GM19099 (cell line): ENCODE results near the gene SRPRB.

ENCODE experiments used
- POLR2A ChIP-seq: IDR thresholded peaks from 3 replicates; pipeline ENCODE4 v1.6.1; 2011; ENCODE audit warnings: low read depth; ENCODE audit not compliant: insufficient read length; ENCODE audit errors: extremely low read depth

The SRPRB gene

GRCh38 chr3:133831966-133832801 lies 26.6 kb downstream of the SRPRB start:
- no peak for TF ChIP-seq POLR2A

- no peak for TF ChIP-seq POLR2A
These were observed 27.2 kb downstream of the SRPRB start for GRCh38 chr3:133832802-133833144.

- TF ChIP-seq POLR2A, result no peak
These were observed 27.7 kb downstream of the SRPRB start for GRCh38 chr3:133833267-133833666.

- TF ChIP-seq POLR2A, result no peak
These were observed 28.4 kb downstream of the SRPRB start for GRCh38 chr3:133833880-133834620.

GRCh38 chr3:133834621-133835417 lies 29.2 kb downstream of the SRPRB start:
- no peak for TF ChIP-seq POLR2A

GRCh38 chr3:133835418-133835743 lies 29.8 kb downstream of the SRPRB start:
- no peak for TF ChIP-seq POLR2A

- TF ChIP-seq POLR2A, result no peak
These were observed 30.3 kb downstream of the SRPRB start for GRCh38 chr3:133835961-133836360.

- TF ChIP-seq POLR2A, result no peak
These were observed 31.0 kb downstream of the SRPRB start for GRCh38 chr3:133836497-133837158.

GRCh38 chr3:133837487-133838295 lies 32.1 kb downstream of the SRPRB start:
- no peak for TF ChIP-seq POLR2A

- no peak for TF ChIP-seq POLR2A
These were observed 32.7 kb downstream of the SRPRB start for GRCh38 chr3:133838296-133838789.

- no peak for TF ChIP-seq POLR2A
These were observed 33.5 kb downstream of the SRPRB start for GRCh38 chr3:133838916-133839800.

- no peak for TF ChIP-seq POLR2A
These were observed 34.6 kb downstream of the SRPRB start for GRCh38 chr3:133840055-133840737.
